Suprapubic skin (tissue), 4 donors: ENCODE results near the gene GRIA4. TPM values are rescaled to one million over a fixed set of nuclear protein-coding genes. Genes with fewer than 3 reads are reported as not detected.

Source experiments
- DNase-seq, 2 donors: peaks; one replicate each; pipeline ENCODE4 v3.0.0-alpha.2; 2019; ENCODE audit warnings: low spot score in 2 of 2
- H3K27ac ChIP-seq: fragments of 200-600 bp; sonication (generic); one replicate; pipeline ENCODE4 v1.5.1; 2019
- H3K27me3 ChIP-seq: fragments of 200-600 bp; sonication (generic); one replicate; pipeline ENCODE4 v1.5.1; 2019
- H3K36me3 ChIP-seq: fragments of 200-600 bp; sonication (generic); one replicate; pipeline ENCODE4 v1.5.1; 2019
- H3K4me1 ChIP-seq: fragments of 200-600 bp; sonication (generic); one replicate; pipeline ENCODE4 v1.5.1; 2019
- H3K4me3 ChIP-seq: fragments of 200-600 bp; sonication (generic); one replicate; pipeline ENCODE4 v1.5.1; 2019; ENCODE audit warnings: mild to moderate bottlenecking
- H3K9me3 ChIP-seq: fragments of 200-600 bp; sonication (generic); one replicate; pipeline ENCODE4 v1.5.1; 2019
- CTCF ChIP-seq, 2 donors: fragments of 200-600 bp in 1 of 2; fragments of 450-650 bp in 1 of 2; sonication (generic) in 1 of 2; IDR thresholded peaks; one replicate each; pipeline ENCODE4 v1.5.1; 2016 to 2019; ENCODE audit warnings: antibody characterized with exemption in 2 of 2, mild to moderate bottlenecking in 1 of 2, moderate library complexity in 1 of 2
- EP300 ChIP-seq: sonication (generic); formaldehyde crosslinking; IDR thresholded peaks from one replicate; pipeline ENCODE4 v1.6.1; 2017; ENCODE audit warnings: antibody characterized with exemption
- POLR2A ChIP-seq, 2 donors: fragments of 450-650 bp; IDR thresholded peaks; one replicate each; pipeline ENCODE4 v1.6.1; 2017; ENCODE audit warnings: antibody characterized with exemption in 2 of 2, mild to moderate bottlenecking in 2 of 2, moderate library complexity in 2 of 2
- POLR2AphosphoS5 ChIP-seq, 3 donors: sonication (generic); formaldehyde crosslinking; IDR thresholded peaks; one replicate each; pipeline ENCODE4 v1.6.1; 2017; ENCODE audit warnings: antibody characterized with exemption in 3 of 3
- WGBS: methylation state at CpG from one replicate; pipeline ENCODE4 v1.1.5; 2018; 5-methylcytosine and 5-hydroxymethylcytosine counted together
- total RNA-seq, 4 donors: library from RNA; depleted of rRNA; stranded (reverse); fragments of >200 nt; gene quantifications; one replicate each; pipeline ENCODE4 v1.1.0, GENCODE V29; 2016

GRIA4 gene
- total RNA-seq, 4 donors from 2014 or later: 1.1 to 2.3 (median 1.8) TPM

- DNase-seq: no peak
- no peaks in the 10 kb centered on the region for H3K9me3 ChIP-seq
- H3K27me3 ChIP-seq: no peaks in the 10 kb centered on the region
- H3K27ac ChIP-seq: no peak overlapping the region
- TF ChIP-seq POLR2AphosphoS5 (IDR thresholded peaks at IDR 0.05) (no peak), POLR2A (IDR thresholded peaks at IDR 0.05) (no peak), CTCF (IDR thresholded peaks at IDR 0.05) (no peak), EP300 (no peak)
- 89% methylated on average over 1 of the region's 1 CpG for WGBS
- H3K4me1 ChIP-seq: no peaks in the 10 kb centered on the region
- H3K36me3 ChIP-seq: no peaks in the 10 kb centered on the region
- no peak overlapping the region for H3K4me3 ChIP-seq
These were observed 29.7 kb downstream of the GRIA4 start for GRCh38 chr11:105639527-105639926.

DNA sequence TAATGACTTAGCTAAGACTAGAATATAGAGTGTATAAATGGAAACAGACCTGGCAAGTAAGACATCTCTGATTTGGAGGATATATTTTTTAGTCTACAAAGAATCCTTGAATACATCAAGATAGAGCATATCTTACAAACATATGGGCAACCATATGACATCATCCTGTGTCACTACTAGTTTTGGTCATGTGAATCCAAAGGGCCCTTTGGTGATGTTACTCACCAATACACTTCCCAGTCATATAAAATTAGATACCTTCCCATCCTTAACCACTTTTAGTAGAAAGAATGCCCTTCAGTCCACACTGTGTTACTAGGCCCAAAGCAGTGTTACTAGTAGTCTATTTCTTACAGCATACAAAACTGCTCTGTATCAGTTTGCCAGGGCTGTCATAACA is 31.6 kb downstream of the GRIA4 start:
- Histone ChIP-seq H3K27ac (no peak overlapping the region), H3K36me3 (no peaks in the 10 kb centered on the region), H3K4me1 (no peaks in the 10 kb centered on the region), H3K9me3 (no peaks in the 10 kb centered on the region), H3K27me3 (no peaks in the 10 kb centered on the region), H3K4me3 (no peak overlapping the region)
- no peak for TF ChIP-seq POLR2A (IDR thresholded peaks at IDR 0.05)
- TF ChIP-seq POLR2AphosphoS5 (IDR thresholded peaks at IDR 0.05): no peak
- no peak for TF ChIP-seq CTCF (IDR thresholded peaks at IDR 0.05)
- no peak for TF ChIP-seq EP300
- DNase-seq: no peak

DNA sequence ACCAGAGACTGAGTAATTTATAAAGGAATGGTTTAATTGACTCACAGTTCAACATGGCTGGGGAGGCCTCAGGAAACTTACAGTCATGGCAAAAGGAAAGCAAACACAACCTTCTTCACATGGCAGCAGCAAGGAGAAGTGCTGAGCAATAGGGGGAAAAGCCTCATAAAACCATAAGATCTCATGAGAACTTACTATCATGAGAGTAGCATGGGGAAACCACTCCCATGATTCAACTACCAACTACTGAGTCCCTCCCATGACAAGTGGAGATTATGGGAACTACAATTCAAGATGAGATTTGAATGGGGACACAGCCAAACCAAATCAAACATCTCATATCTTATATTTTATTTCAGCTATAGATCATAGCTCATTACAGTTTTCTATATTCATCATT is 33.0 kb downstream of the GRIA4 start:
- Histone ChIP-seq H3K4me3 (no peak overlapping the region), H3K36me3 (no peaks in the 10 kb centered on the region), H3K27ac (no peak overlapping the region), H3K9me3 (no peaks in the 10 kb centered on the region), H3K4me1 (no peaks in the 10 kb centered on the region), H3K27me3 (no peaks in the 10 kb centered on the region)
- no peak for DNase-seq
- no peak for TF ChIP-seq EP300
- no peak for TF ChIP-seq POLR2A (IDR thresholded peaks at IDR 0.05)

GRCh38 chr11:105644839-105645573 is 35.1 kb downstream of the GRIA4 start:
- H3K36me3 ChIP-seq: no peaks in the 10 kb centered on the region
- no peaks in the 10 kb centered on the region for H3K9me3 ChIP-seq
- no peaks in the 10 kb centered on the region for H3K4me1 ChIP-seq
- H3K4me3 ChIP-seq: no peak overlapping the region
- TF ChIP-seq POLR2AphosphoS5 (IDR thresholded peaks at IDR 0.05): no peak
- no peak for TF ChIP-seq CTCF (IDR thresholded peaks at IDR 0.05)
- TF ChIP-seq POLR2A (IDR thresholded peaks at IDR 0.05): no peak
- no peak for TF ChIP-seq EP300
- DNase-seq: no peak
- no peaks in the 10 kb centered on the region for H3K27me3 ChIP-seq
- no peak overlapping the region for H3K27ac ChIP-seq
- WGBS: 61% methylated on average over 7 of the region's 7 CpGs

DNA sequence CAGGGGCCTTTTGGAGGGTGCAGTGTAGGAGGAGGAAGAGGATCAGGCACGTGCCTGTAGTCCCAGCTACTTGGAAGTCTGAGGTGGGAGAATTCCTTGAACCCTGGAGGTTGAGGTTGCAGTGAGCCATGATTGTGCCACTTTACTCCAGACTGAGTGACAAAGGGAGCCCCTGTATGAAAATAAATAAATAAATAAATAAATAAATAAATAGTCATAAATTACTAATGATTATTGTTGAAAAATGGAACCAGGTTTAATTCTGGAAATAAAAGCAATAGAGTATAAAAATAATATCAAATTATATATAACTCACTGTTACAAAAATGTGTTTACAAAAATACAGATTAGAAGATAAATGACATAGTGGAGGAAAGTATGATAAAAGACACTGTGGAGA is 37.9 kb downstream of the GRIA4 start:
- H3K4me1 ChIP-seq: no peaks in the 10 kb centered on the region
- no peak for DNase-seq
- whole genome bisulfite sequencing: 84% methylated on average over 1 of the region's 1 CpG
- no peaks in the 10 kb centered on the region for H3K27me3 ChIP-seq
- no peak overlapping the region for H3K27ac ChIP-seq
- no peaks in the 10 kb centered on the region for H3K9me3 ChIP-seq
- no peak overlapping the region for H3K4me3 ChIP-seq
- no peak for TF ChIP-seq POLR2AphosphoS5 (IDR thresholded peaks at IDR 0.05)
- no peak for TF ChIP-seq EP300
- no peak for TF ChIP-seq CTCF (IDR thresholded peaks at IDR 0.05)
- no peak for TF ChIP-seq POLR2A (IDR thresholded peaks at IDR 0.05)
- H3K36me3 ChIP-seq: no peaks in the 10 kb centered on the region

GRCh38 chr11:105648762-105649161 is 38.9 kb downstream of the GRIA4 start:
- no peak for DNase-seq
- no peaks in the 10 kb centered on the region for H3K36me3 ChIP-seq
- no peaks in the 10 kb centered on the region for H3K9me3 ChIP-seq
- H3K27ac ChIP-seq: no peak overlapping the region
- 77% methylated on average over 4 of the region's 4 CpGs for WGBS
- no peaks in the 10 kb centered on the region for H3K4me1 ChIP-seq
- H3K27me3 ChIP-seq: no peaks in the 10 kb centered on the region
- no peak overlapping the region for H3K4me3 ChIP-seq
- TF ChIP-seq POLR2A (IDR thresholded peaks at IDR 0.05) (no peak), POLR2AphosphoS5 (IDR thresholded peaks at IDR 0.05) (no peak), CTCF (IDR thresholded peaks at IDR 0.05) (no peak), EP300 (no peak)
